Neural progenitor cell (in vitro differentiated cells): ENCODE data around the gene CCDC149. TPM values are rescaled to one million over a fixed set of nuclear protein-coding genes. Genes with fewer than 3 reads are reported as not detected.

Experiments used
- DNase-seq: peaks from one replicate; pipeline ENCODE4 v3.0.0-alpha.2; 2016; ENCODE audit warnings: low spot score
- H2AFZ ChIP-seq: fragments of 200-600 bp; sonication (generic); replicated peaks from 2 replicates; pipeline ENCODE4 v1.6.1; 2016; ENCODE audit warnings: antibody characterized with exemption
- H3F3A ChIP-seq: fragments of 200-600 bp; sonication (generic); 2 replicates; pipeline ENCODE4 v1.6.1; 2016; ENCODE audit warnings: antibody characterized with exemption, low read depth
- H3K27ac ChIP-seq: fragments of 200-600 bp; sonication (generic); 2 replicates; pipeline ENCODE4 v1.5.1; 2016; ENCODE audit warnings: mild to moderate bottlenecking
- H3K27me3 ChIP-seq: fragments of 200-600 bp; sonication (generic); 2 replicates; pipeline ENCODE4 v1.6.1; 2016; ENCODE audit warnings: mild to moderate bottlenecking, moderate library complexity
- H3K36me3 ChIP-seq: fragments of 200-600 bp; sonication (generic); 2 replicates; pipeline ENCODE4 v1.5.1; 2016
- H3K4me1 ChIP-seq: fragments of 200-600 bp; sonication (generic); 2 replicates; pipeline ENCODE4 v1.6.1; 2016; ENCODE audit warnings: mixed run types
- H3K4me2 ChIP-seq: fragments of 200-600 bp; sonication (generic); 2 replicates; pipeline ENCODE4 v1.6.1; 2016
- H3K4me3 ChIP-seq: fragments of 200-600 bp; sonication (generic); 2 replicates; pipeline ENCODE4 v1.5.1; 2016
- H3K79me2 ChIP-seq: fragments of 200-600 bp; sonication (generic); 2 replicates; pipeline ENCODE4 v1.6.1; 2016; ENCODE audit warnings: low read depth
- H3K9ac ChIP-seq: fragments of 200-600 bp; sonication (generic); 2 replicates; pipeline ENCODE4 v1.6.1; 2016
- H3K9me3 ChIP-seq: fragments of 200-600 bp; sonication (generic); 2 replicates; pipeline ENCODE4 v1.5.1; 2016; ENCODE audit warnings: low read depth
- H4K20me1 ChIP-seq: fragments of 200-600 bp; sonication (generic); 2 replicates; pipeline ENCODE4 v1.6.1; 2016; ENCODE audit warnings: low read depth
- H3K27ac Mint-ChIP-seq: 3 replicates; pipeline ENCODE4 v1.8.0; 2021; ENCODE audit warnings: mixed read lengths
- H3K27me3 Mint-ChIP-seq: 2 replicates; pipeline ENCODE4 v1.8.0; 2022; ENCODE audit warnings: low read depth, mild to moderate bottlenecking, inconsistent platforms, moderate library complexity, mixed read lengths; ENCODE audit not compliant: insufficient read depth
- H3K36me3 Mint-ChIP-seq: 3 replicates; pipeline ENCODE4 v1.8.0; 2021; ENCODE audit warnings: mixed read lengths
- H3K4me1 Mint-ChIP-seq: 3 replicates; pipeline ENCODE4 v1.8.0; 2021; ENCODE audit warnings: mixed read lengths
- H3K4me3 Mint-ChIP-seq: 3 replicates; pipeline ENCODE4 v1.8.0; 2021; ENCODE audit warnings: mild to moderate bottlenecking, moderate library complexity, mixed read lengths
- H3K9me3 Mint-ChIP-seq: 3 replicates; pipeline ENCODE4 v1.8.0; 2020; ENCODE audit warnings: mixed read lengths
- EZH2 ChIP-seq: fragments of 200-600 bp; sonication (generic); IDR thresholded peaks from 2 replicates; pipeline ENCODE4 v1.6.1; 2017; ENCODE audit warnings: antibody characterized with exemption, mild to moderate bottlenecking, moderate library complexity
- EZH2phosphoT487 ChIP-seq: fragments of 200-600 bp; sonication (generic); IDR thresholded peaks from 2 replicates; pipeline ENCODE4 v1.6.1; 2017; ENCODE audit warnings: antibody characterized with exemption
- total RNA-seq: library from RNA; depleted of rRNA; stranded (reverse); fragments of >200 nt; gene quantifications from 2 replicates; pipeline ENCODE4 v1.2.3, GENCODE V29; 2015; ENCODE audit warnings: low replicate concordance
- TF ChIP-seq, protein P1 (sequence below): fragments of 200-600 bp; sonication (generic); IDR thresholded peaks from 2 replicates; pipeline ENCODE4 v1.5.1; 2017; ENCODE audit warnings: antibody characterized with exemption, mild to moderate bottlenecking

Gene CCDC149
- total RNA-seq, 1 donor from 2014 or later: 3.4 TPM

DNA sequence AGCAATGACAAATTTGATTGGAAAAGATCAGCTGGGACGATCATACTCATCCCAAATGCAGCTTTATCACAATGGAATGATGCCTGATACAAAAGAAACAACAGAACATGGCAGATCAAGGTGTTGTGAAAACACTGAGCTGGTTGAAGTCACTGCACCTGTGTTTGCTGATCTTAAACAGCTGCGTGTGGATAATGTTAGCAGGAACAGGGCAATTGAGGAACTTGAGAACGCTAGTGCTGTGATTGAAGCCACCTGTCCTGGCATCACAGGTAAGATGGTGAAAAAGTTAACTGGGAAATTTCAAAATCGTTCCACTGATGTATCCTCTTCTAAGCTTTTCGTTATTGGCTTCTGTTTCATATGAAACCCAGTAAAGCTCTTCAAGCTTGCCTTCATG, 144.8 kb downstream of the CCDC149 start:
- TF ChIP-seq EZH2phosphoT487: no peak
- no peak for TF ChIP-seq EZH2
- TF ChIP-seq, protein P1, sequence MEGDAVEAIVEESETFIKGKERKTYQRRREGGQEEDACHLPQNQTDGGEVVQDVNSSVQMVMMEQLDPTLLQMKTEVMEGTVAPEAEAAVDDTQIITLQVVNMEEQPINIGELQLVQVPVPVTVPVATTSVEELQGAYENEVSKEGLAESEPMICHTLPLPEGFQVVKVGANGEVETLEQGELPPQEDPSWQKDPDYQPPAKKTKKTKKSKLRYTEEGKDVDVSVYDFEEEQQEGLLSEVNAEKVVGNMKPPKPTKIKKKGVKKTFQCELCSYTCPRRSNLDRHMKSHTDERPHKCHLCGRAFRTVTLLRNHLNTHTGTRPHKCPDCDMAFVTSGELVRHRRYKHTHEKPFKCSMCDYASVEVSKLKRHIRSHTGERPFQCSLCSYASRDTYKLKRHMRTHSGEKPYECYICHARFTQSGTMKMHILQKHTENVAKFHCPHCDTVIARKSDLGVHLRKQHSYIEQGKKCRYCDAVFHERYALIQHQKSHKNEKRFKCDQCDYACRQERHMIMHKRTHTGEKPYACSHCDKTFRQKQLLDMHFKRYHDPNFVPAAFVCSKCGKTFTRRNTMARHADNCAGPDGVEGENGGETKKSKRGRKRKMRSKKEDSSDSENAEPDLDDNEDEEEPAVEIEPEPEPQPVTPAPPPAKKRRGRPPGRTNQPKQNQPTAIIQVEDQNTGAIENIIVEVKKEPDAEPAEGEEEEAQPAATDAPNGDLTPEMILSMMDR: no peak
- H3K27me3 ChIP-seq: no peaks in the 10 kb centered on the region
- H3K9me3 Mint-ChIP-seq: peaks cover 3% of the 10 kb centered on the region
- H3K4me3 Mint-ChIP-seq: no peak overlapping the region
- H3K4me1 ChIP-seq: peaks cover 7% of the 10 kb centered on the region
- no peaks in the 10 kb centered on the region for H3F3A ChIP-seq
- no peaks in the 10 kb centered on the region for H3K36me3 ChIP-seq
- DNase-seq: no peak
- H3K27me3 Mint-ChIP-seq: peaks cover 8% of the 10 kb centered on the region
- H3K27ac Mint-ChIP-seq: no peak overlapping the region
- no peak overlapping the region for H2AFZ ChIP-seq
- H4K20me1 ChIP-seq: no peaks in the 10 kb centered on the region
- no peaks in the 10 kb centered on the region for H3K36me3 Mint-ChIP-seq
- H3K79me2 ChIP-seq: no peaks in the 10 kb centered on the region
- no peak overlapping the region for H3K9ac ChIP-seq
- H3K4me2 ChIP-seq: no peak overlapping the region
- peaks cover 13% of the 10 kb centered on the region for H3K4me1 Mint-ChIP-seq
- no peak overlapping the region for H3K27ac ChIP-seq
- no peaks in the 10 kb centered on the region for H3K9me3 ChIP-seq
- no peak overlapping the region for H3K4me3 ChIP-seq

DNA sequence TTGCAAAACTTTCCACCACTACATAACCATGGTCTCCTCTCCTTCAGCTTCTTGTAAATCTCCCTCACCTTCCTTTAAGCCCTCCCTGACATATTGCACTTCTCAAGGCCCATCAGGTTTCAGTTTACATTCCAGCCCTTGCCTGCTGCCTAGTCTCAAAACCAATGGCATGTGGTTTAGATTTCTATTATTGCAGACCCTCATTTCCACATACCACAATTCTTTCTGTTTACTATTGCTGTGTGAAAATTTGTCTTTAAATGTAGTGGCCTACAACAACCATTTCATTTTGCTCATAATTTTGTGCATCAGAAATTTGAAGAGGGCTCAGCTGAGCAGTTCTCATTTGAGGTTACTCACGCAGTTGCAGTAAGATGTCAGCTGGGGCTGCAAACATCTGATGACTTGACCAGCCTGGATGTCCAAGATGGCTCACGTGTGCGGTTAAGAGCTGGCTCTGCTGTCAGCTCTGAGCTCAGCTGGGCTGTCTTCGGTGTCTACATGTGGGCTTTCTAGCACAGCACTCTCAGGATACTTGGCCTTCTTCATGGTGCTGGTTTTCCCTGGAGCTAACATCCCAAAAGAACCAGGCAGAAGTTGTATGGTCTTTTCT, 147.4 kb downstream of the CCDC149 start:
- H3K9me3 ChIP-seq: no peaks in the 10 kb centered on the region
- no peaks in the 10 kb centered on the region for H4K20me1 ChIP-seq
- no peak for DNase-seq
- no peak overlapping the region for H3K9ac ChIP-seq
- Mint-ChIP-seq H3K4me1 (peaks cover 8% of the 10 kb centered on the region), H3K9me3 (peaks cover 3% of the 10 kb centered on the region), H3K27me3 (peaks cover 4% of the 10 kb centered on the region), H3K36me3 (no peaks in the 10 kb centered on the region), H3K4me3 (no peak overlapping the region), H3K27ac (no peak overlapping the region)
- no peaks in the 10 kb centered on the region for H3K27me3 ChIP-seq
- H3K79me2 ChIP-seq: no peaks in the 10 kb centered on the region
- TF ChIP-seq, protein P1: no peak
- TF ChIP-seq EZH2 (no peak), EZH2phosphoT487 (no peak)
- H3K36me3 ChIP-seq: no peaks in the 10 kb centered on the region
- no peaks in the 10 kb centered on the region for H3F3A ChIP-seq
- no peak overlapping the region for H2AFZ ChIP-seq
- H3K4me1 ChIP-seq: peaks cover 7% of the 10 kb centered on the region
- no peak overlapping the region for H3K4me2 ChIP-seq
- no peak overlapping the region for H3K4me3 ChIP-seq
- no peak overlapping the region for H3K27ac ChIP-seq

DNA sequence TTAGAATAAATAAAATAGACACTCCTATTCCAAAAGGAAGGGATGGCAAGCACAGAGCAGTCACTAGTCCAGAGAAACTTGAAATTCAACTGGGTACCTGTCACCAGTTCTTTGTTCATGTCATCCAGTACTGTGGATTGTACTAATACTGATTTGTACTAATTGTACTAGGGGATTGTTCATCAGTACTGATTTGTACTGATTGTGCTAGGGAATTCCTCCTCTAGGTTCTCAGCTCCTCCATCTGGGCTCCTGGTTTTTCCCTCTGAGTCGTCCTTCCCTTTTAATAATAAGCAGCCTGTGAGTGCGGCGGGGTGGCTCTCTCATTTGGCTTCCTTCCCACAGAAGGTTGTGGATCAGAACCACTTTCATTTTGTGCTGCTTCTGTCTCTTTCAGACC, 148.5 kb downstream of the CCDC149 start:
- no peak overlapping the region for H3K4me3 ChIP-seq
- no peak overlapping the region for H3K27ac ChIP-seq
- H3K79me2 ChIP-seq: no peaks in the 10 kb centered on the region
- Mint-ChIP-seq H3K27ac (no peak overlapping the region), H3K9me3 (peaks cover 3% of the 10 kb centered on the region), H3K36me3 (no peaks in the 10 kb centered on the region), H3K27me3 (peaks cover 2% of the 10 kb centered on the region), H3K4me3 (no peak overlapping the region), H3K4me1 (no peaks in the 10 kb centered on the region)
- no peaks in the 10 kb centered on the region for H3F3A ChIP-seq
- no peak overlapping the region for H2AFZ ChIP-seq
- no peak overlapping the region for H3K9ac ChIP-seq
- H4K20me1 ChIP-seq: no peaks in the 10 kb centered on the region
- no peaks in the 10 kb centered on the region for H3K36me3 ChIP-seq
- H3K4me2 ChIP-seq: no peak overlapping the region
- TF ChIP-seq EZH2phosphoT487 (no peak), EZH2 (no peak)
- TF ChIP-seq, protein P1: no peak
- H3K9me3 ChIP-seq: no peaks in the 10 kb centered on the region
- H3K4me1 ChIP-seq: peaks cover 2% of the 10 kb centered on the region
- no peaks in the 10 kb centered on the region for H3K27me3 ChIP-seq
- no peak for DNase-seq
